ENCODE results near the gene HSD17B4.

DNA sequence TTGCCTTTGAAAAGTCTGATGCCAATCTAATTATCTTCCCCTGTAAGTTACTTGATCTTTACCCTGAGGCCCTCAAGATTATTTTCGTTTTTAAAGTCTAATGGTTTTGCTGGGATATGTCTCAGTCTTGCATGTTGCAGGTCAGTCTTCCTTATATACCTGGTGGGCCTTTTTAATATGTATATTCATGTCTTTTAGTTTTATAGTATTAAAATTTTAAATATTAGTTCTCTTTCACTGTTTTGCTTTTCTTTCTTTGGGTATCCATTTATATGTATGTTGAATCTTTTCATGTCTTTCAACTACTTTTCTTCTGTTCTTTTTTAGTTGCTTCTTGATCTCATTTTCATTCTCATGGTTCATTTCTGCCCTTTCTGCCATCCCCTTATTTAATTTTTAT is 68.9 kb downstream of the HSD17B4 start:
- TF ChIP-seq, protein P1, sequence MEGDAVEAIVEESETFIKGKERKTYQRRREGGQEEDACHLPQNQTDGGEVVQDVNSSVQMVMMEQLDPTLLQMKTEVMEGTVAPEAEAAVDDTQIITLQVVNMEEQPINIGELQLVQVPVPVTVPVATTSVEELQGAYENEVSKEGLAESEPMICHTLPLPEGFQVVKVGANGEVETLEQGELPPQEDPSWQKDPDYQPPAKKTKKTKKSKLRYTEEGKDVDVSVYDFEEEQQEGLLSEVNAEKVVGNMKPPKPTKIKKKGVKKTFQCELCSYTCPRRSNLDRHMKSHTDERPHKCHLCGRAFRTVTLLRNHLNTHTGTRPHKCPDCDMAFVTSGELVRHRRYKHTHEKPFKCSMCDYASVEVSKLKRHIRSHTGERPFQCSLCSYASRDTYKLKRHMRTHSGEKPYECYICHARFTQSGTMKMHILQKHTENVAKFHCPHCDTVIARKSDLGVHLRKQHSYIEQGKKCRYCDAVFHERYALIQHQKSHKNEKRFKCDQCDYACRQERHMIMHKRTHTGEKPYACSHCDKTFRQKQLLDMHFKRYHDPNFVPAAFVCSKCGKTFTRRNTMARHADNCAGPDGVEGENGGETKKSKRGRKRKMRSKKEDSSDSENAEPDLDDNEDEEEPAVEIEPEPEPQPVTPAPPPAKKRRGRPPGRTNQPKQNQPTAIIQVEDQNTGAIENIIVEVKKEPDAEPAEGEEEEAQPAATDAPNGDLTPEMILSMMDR (conservative IDR thresholded peaks at IDR 0.05; ENCODE audit: low read depth in 2 of 2) = no peak
- TF ChIP-seq EZH2phosphoT487 (IDR thresholded peaks at IDR 0.05; ENCODE audit: unreplicated experiment) = no peak
- no peak for TF ChIP-seq POLR2AphosphoS5 (IDR thresholded peaks at IDR 0.05; ENCODE audit: low read depth)
- TF ChIP-seq, protein P2, sequence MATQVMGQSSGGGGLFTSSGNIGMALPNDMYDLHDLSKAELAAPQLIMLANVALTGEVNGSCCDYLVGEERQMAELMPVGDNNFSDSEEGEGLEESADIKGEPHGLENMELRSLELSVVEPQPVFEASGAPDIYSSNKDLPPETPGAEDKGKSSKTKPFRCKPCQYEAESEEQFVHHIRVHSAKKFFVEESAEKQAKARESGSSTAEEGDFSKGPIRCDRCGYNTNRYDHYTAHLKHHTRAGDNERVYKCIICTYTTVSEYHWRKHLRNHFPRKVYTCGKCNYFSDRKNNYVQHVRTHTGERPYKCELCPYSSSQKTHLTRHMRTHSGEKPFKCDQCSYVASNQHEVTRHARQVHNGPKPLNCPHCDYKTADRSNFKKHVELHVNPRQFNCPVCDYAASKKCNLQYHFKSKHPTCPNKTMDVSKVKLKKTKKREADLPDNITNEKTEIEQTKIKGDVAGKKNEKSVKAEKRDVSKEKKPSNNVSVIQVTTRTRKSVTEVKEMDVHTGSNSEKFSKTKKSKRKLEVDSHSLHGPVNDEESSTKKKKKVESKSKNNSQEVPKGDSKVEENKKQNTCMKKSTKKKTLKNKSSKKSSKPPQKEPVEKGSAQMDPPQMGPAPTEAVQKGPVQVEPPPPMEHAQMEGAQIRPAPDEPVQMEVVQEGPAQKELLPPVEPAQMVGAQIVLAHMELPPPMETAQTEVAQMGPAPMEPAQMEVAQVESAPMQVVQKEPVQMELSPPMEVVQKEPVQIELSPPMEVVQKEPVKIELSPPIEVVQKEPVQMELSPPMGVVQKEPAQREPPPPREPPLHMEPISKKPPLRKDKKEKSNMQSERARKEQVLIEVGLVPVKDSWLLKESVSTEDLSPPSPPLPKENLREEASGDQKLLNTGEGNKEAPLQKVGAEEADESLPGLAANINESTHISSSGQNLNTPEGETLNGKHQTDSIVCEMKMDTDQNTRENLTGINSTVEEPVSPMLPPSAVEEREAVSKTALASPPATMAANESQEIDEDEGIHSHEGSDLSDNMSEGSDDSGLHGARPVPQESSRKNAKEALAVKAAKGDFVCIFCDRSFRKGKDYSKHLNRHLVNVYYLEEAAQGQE (IDR thresholded peaks at IDR 0.05; ENCODE audit: unreplicated experiment) = no peak
- TF ChIP-seq JUNB (IDR thresholded peaks at IDR 0.05; ENCODE audit: unreplicated experiment) = no peak
